ENCODE measurements around the gene GULP1.

GULP1 gene

GRCh38 chr2:188519136-188519535 lies 227.5 kb downstream of the GULP1 start:
- Histone ChIP-seq H3K4me3 (replicated peaks; ENCODE audit: insufficient read depth, low read length) (no peak overlapping the region), H3K27me3 (ENCODE audit: insufficient read depth, poor library complexity, severe bottlenecking) (no peaks in the 10 kb centered on the region), H3K27ac (replicated peaks) (no peak overlapping the region)
- TF ChIP-seq, protein P1, sequence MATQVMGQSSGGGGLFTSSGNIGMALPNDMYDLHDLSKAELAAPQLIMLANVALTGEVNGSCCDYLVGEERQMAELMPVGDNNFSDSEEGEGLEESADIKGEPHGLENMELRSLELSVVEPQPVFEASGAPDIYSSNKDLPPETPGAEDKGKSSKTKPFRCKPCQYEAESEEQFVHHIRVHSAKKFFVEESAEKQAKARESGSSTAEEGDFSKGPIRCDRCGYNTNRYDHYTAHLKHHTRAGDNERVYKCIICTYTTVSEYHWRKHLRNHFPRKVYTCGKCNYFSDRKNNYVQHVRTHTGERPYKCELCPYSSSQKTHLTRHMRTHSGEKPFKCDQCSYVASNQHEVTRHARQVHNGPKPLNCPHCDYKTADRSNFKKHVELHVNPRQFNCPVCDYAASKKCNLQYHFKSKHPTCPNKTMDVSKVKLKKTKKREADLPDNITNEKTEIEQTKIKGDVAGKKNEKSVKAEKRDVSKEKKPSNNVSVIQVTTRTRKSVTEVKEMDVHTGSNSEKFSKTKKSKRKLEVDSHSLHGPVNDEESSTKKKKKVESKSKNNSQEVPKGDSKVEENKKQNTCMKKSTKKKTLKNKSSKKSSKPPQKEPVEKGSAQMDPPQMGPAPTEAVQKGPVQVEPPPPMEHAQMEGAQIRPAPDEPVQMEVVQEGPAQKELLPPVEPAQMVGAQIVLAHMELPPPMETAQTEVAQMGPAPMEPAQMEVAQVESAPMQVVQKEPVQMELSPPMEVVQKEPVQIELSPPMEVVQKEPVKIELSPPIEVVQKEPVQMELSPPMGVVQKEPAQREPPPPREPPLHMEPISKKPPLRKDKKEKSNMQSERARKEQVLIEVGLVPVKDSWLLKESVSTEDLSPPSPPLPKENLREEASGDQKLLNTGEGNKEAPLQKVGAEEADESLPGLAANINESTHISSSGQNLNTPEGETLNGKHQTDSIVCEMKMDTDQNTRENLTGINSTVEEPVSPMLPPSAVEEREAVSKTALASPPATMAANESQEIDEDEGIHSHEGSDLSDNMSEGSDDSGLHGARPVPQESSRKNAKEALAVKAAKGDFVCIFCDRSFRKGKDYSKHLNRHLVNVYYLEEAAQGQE (IDR thresholded peaks at IDR 0.05; ENCODE audit: insufficient replicate concordance, low read depth): no peak
- no peak for TF ChIP-seq GABPA (IDR thresholded peaks at IDR 0.05; ENCODE audit: low read depth)
- TF ChIP-seq SPI1 (IDR thresholded peaks at IDR 0.05; ENCODE audit: borderline replicate concordance, low read depth): no peak
- TF ChIP-seq CTCF (IDR thresholded peaks at IDR 0.05; ENCODE audit: insufficient read depth, low read length): no peak
- TF ChIP-seq POLR2AphosphoS5 (IDR thresholded peaks at IDR 0.05; ENCODE audit: low read depth): no peak
- no peak for DNase-seq (ENCODE audit: low read depth in 1 of 2, low spot score in 1 of 2)

GRCh38 chr2:188522517-188522916 lies 230.8 kb downstream of the GULP1 start:
- peaks cover 2% of the 10 kb centered on the region for H3K27me3 ChIP-seq (ENCODE audit: insufficient read depth, poor library complexity, severe bottlenecking)
- H3K27ac ChIP-seq (replicated peaks): no peak overlapping the region
- no peak for TF ChIP-seq CTCF (IDR thresholded peaks at IDR 0.05; ENCODE audit: insufficient read depth, low read length)
- TF ChIP-seq GABPA (IDR thresholded peaks at IDR 0.05; ENCODE audit: low read depth): no peak
- TF ChIP-seq, protein P1 (IDR thresholded peaks at IDR 0.05; ENCODE audit: insufficient replicate concordance, low read depth): no peak
- no peak for TF ChIP-seq SPI1 (IDR thresholded peaks at IDR 0.05; ENCODE audit: borderline replicate concordance, low read depth)
- no peak for TF ChIP-seq POLR2AphosphoS5 (IDR thresholded peaks at IDR 0.05; ENCODE audit: low read depth)
- no peak for DNase-seq (ENCODE audit: low read depth in 1 of 2, low spot score in 1 of 2)
- no peak overlapping the region for H3K4me3 ChIP-seq (replicated peaks; ENCODE audit: insufficient read depth, low read length)

DNA sequence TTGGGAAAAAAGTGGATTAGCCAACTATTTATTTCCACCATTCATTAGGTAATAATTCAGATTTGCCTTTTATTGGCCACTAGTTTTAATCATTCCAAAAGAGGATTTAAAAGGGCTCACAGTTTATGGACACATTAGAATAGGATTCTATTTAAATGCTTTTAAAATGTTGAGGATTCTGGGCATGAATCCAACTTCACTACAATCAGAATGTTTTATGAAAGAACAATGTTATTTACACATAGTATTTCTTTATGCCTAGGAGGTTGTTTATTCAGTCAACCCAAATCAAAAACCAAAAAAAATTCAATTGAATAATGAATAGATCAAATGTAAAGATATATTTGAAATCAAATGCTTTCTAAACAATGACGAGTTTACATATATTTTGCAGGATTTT lies 232.2 kb downstream of the GULP1 start:
- H3K27me3 ChIP-seq (ENCODE audit: insufficient read depth, poor library complexity, severe bottlenecking): peaks cover 4% of the 10 kb centered on the region
- no peak overlapping the region for H3K4me3 ChIP-seq (replicated peaks; ENCODE audit: insufficient read depth, low read length)
- H3K27ac ChIP-seq (replicated peaks): no peak overlapping the region
- DNase-seq (ENCODE audit: low read depth in 1 of 2, low spot score in 1 of 2): no peak
- TF ChIP-seq GABPA (IDR thresholded peaks at IDR 0.05; ENCODE audit: low read depth) (no peak), CTCF (IDR thresholded peaks at IDR 0.05; ENCODE audit: insufficient read depth, low read length) (no peak), SPI1 (IDR thresholded peaks at IDR 0.05; ENCODE audit: borderline replicate concordance, low read depth) (no peak), POLR2AphosphoS5 (IDR thresholded peaks at IDR 0.05; ENCODE audit: low read depth) (no peak)
- TF ChIP-seq, protein P1 (IDR thresholded peaks at IDR 0.05; ENCODE audit: insufficient replicate concordance, low read depth): no peak
